ENCODE measurements around the gene MTARC2.

Gene MTARC2

DNA sequence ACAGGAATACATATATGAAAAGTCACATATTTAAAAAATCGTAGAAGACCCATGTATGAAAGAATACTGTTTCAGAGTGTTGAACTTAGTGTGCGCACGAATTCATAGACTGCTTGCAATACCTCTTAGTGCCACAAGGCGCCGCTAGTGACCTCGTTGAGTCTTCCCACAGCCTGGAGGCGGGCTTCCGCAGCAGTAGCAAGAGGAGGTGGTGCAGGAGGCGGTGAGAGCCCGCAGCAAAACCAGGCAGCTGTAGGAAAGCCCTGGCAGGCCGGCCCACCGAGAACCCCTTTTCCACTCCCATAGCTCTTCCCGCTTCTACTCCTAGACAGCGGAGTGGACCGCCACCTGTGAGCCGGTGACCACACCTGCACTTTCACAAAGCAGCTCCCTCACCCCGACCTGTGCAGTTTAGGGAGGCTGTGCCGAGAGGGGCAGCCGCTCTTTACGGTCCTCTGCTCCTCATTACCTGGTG lies 62.1 kb downstream of the MTARC2 start:
- no peak for TF ChIP-seq EZH2phosphoT487 (IDR thresholded peaks at IDR 0.05; ENCODE audit: low read depth)
- TF ChIP-seq, protein P1, sequence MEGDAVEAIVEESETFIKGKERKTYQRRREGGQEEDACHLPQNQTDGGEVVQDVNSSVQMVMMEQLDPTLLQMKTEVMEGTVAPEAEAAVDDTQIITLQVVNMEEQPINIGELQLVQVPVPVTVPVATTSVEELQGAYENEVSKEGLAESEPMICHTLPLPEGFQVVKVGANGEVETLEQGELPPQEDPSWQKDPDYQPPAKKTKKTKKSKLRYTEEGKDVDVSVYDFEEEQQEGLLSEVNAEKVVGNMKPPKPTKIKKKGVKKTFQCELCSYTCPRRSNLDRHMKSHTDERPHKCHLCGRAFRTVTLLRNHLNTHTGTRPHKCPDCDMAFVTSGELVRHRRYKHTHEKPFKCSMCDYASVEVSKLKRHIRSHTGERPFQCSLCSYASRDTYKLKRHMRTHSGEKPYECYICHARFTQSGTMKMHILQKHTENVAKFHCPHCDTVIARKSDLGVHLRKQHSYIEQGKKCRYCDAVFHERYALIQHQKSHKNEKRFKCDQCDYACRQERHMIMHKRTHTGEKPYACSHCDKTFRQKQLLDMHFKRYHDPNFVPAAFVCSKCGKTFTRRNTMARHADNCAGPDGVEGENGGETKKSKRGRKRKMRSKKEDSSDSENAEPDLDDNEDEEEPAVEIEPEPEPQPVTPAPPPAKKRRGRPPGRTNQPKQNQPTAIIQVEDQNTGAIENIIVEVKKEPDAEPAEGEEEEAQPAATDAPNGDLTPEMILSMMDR (IDR thresholded peaks at IDR 0.05; ENCODE audit: low read depth, low read length), result peak; percentile 86
- peak overlapping the region; percentile 79 for H3K4me3 ChIP-seq (ENCODE audit: low read length)
- H2AFZ ChIP-seq (ENCODE audit: low read depth, low read length), result peak overlapping the region; percentile 94

DNA sequence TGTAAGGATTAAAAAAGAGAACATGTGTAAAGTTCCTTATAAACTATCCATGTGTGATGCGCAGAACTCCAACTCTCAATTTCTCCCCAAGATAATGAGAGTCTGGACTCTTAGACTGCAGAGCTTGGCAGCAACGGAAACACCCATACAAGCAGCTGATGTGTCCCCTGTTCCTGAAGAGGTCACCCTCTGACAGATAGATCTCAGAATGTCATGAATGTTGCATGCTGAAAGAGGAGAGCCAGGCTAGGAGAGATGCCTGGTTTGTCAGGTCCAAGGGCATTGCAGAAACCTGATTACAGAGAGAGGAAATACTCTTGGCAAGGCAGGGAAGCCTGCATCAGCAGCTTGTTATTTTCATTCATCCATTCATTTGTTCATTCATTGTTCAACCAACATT lies 62.8 kb downstream of the MTARC2 start:
- Histone ChIP-seq H3K4me1 (ENCODE audit: low read length) (peaks cover 4% of the 10 kb centered on the region; the same call in 1 of the 2 replicates), H3K9ac (ENCODE audit: low read length) (no peak overlapping the region), H3K79me2 (ENCODE audit: low read length) (no peaks in the 10 kb centered on the region), H3K9me3 (ENCODE audit: insufficient read depth, low read length) (no peaks in the 10 kb centered on the region), H3K4me3 (ENCODE audit: low read length) (no peak overlapping the region), H3K4me2 (ENCODE audit: low read length) (peak overlapping the region; percentile 86), H4K20me1 (ENCODE audit: insufficient read depth, low read length) (no peaks in the 10 kb centered on the region), H3K27ac (ENCODE audit: low read length) (no peak overlapping the region), H3K27me3 (ENCODE audit: low read depth, low read length) (0 out of 2 replicates have a peak, but pooled peaks cover 5% of the 10 kb centered on the region), H3K36me3 (replicated peaks; ENCODE audit: low read depth, low read length) (no peaks in the 10 kb centered on the region), H2AFZ (ENCODE audit: low read depth, low read length) (peak overlapping the region; percentile 94; the same call in 1 of the 2 replicates)
- TF ChIP-seq EZH2phosphoT487 (IDR thresholded peaks at IDR 0.05; ENCODE audit: low read depth), result no peak
- TF ChIP-seq, protein P1 (IDR thresholded peaks at IDR 0.05; ENCODE audit: low read depth, low read length), result peak; percentile 36

More for the DNA sequence above, 62.1 kb downstream of the MTARC2 start:
- H3K4me1 ChIP-seq (ENCODE audit: low read length), result peaks cover 4% of the 10 kb centered on the region; the same call in 1 of the 2 replicates
- peak overlapping the region; percentile 86 for H3K4me2 ChIP-seq (ENCODE audit: low read length)
- no peaks in the 10 kb centered on the region for H3K79me2 ChIP-seq (ENCODE audit: low read length)
- H3K27ac ChIP-seq (ENCODE audit: low read length), result no peak overlapping the region
- H3K9me3 ChIP-seq (ENCODE audit: insufficient read depth, low read length), result no peaks in the 10 kb centered on the region
- H3K36me3 ChIP-seq (replicated peaks; ENCODE audit: low read depth, low read length), result no peaks in the 10 kb centered on the region
- H3K9ac ChIP-seq (ENCODE audit: low read length), result peak overlapping the region; percentile 52; the same call in 1 of the 2 replicates
- no peaks in the 10 kb centered on the region for H4K20me1 ChIP-seq (ENCODE audit: insufficient read depth, low read length)
- 0 out of 2 replicates have a peak, but pooled peaks cover 5% of the 10 kb centered on the region for H3K27me3 ChIP-seq (ENCODE audit: low read depth, low read length)

DNA sequence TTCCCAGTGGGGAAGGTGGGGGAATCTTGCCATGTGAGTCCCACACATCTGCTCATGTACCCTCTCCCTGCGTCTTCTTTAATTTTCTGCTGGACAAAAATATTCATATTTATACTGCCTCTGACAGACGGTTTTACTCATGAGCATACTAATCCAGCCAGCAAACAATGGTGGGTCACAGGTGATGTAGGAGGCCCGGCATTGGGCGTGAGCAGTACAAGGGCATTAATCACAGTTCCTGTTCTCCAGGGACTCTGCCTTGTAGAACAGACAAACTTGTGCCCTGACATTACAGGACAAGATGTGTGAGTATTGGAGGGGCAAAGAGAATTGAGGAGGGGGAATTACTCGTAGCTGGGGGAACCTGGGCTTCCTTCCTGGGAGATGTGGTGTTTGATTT lies 63.6 kb downstream of the MTARC2 start:
- no peaks in the 10 kb centered on the region for H4K20me1 ChIP-seq (ENCODE audit: insufficient read depth, low read length)
- H3K9me3 ChIP-seq (ENCODE audit: insufficient read depth, low read length), result no peaks in the 10 kb centered on the region
- no peak overlapping the region for H3K9ac ChIP-seq (ENCODE audit: low read length)
- no peak overlapping the region for H3K4me2 ChIP-seq (ENCODE audit: low read length)
- H3K27ac ChIP-seq (ENCODE audit: low read length), result no peak overlapping the region
- TF ChIP-seq, protein P1 (IDR thresholded peaks at IDR 0.05; ENCODE audit: low read depth, low read length), result no peak
- no peak for TF ChIP-seq EZH2phosphoT487 (IDR thresholded peaks at IDR 0.05; ENCODE audit: low read depth)
- H2AFZ ChIP-seq (ENCODE audit: low read depth, low read length), result no peak overlapping the region
- H3K4me1 ChIP-seq (ENCODE audit: low read length), result peaks cover 4% of the 10 kb centered on the region; the same call in 1 of the 2 replicates
- H3K36me3 ChIP-seq (replicated peaks; ENCODE audit: low read depth, low read length), result no peaks in the 10 kb centered on the region
- no peaks in the 10 kb centered on the region for H3K79me2 ChIP-seq (ENCODE audit: low read length)
- H3K27me3 ChIP-seq (ENCODE audit: low read depth, low read length), result 0 out of 2 replicates have a peak, but pooled peaks cover 5% of the 10 kb centered on the region
- no peak overlapping the region for H3K4me3 ChIP-seq (ENCODE audit: low read length)

DNA sequence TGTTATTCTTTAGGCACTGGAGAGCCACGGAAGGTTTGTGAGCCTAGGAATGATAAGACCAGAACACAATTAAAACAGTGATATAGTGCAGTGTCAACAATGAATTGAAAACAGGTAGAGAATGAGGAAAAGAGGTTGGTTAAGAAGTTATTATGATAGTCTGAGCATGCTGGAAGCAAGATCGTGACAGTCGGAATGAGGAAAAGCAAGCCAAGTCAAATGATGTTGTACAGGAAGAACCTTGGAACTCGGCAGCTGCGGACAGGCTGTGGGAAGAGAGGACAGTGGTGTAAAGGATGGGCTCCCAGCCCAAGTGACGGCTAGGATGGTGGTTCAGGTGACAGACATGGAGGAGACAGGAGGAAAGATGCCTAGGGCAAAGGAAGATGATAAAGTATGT lies 64.2 kb downstream of the MTARC2 start:
- no peak overlapping the region for H3K9ac ChIP-seq (ENCODE audit: low read length)
- H3K4me3 ChIP-seq (ENCODE audit: low read length), result no peak overlapping the region
- no peaks in the 10 kb centered on the region for H3K9me3 ChIP-seq (ENCODE audit: insufficient read depth, low read length)
- H3K4me2 ChIP-seq (ENCODE audit: low read length), result no peak overlapping the region
- TF ChIP-seq, protein P1 (IDR thresholded peaks at IDR 0.05; ENCODE audit: low read depth, low read length), result no peak
- TF ChIP-seq EZH2phosphoT487 (IDR thresholded peaks at IDR 0.05; ENCODE audit: low read depth), result no peak
- H3K27ac ChIP-seq (ENCODE audit: low read length), result no peak overlapping the region
- H4K20me1 ChIP-seq (ENCODE audit: insufficient read depth, low read length), result no peaks in the 10 kb centered on the region
- H3K4me1 ChIP-seq (ENCODE audit: low read length), result peaks cover 4% of the 10 kb centered on the region; the same call in 1 of the 2 replicates
- no peaks in the 10 kb centered on the region for H3K79me2 ChIP-seq (ENCODE audit: low read length)
- no peaks in the 10 kb centered on the region for H3K36me3 ChIP-seq (replicated peaks; ENCODE audit: low read depth, low read length)
- 0 out of 2 replicates have a peak, but pooled peaks cover 5% of the 10 kb centered on the region for H3K27me3 ChIP-seq (ENCODE audit: low read depth, low read length)
- no peak overlapping the region for H2AFZ ChIP-seq (ENCODE audit: low read depth, low read length)

Measured in OCI-LY3 (cell line).